Endothelial cell of umbilical vein (primary cell): ENCODE data around the gene UBE3B. TPM values are rescaled to one million over a fixed set of nuclear protein-coding genes. Genes with fewer than 3 reads are reported as not detected.

Source experiments
- BruUV-seq: library from RNA; stranded (reverse); fragments of 400-500 nt; replicated peaks from 2 replicates; lab custom pipeline; 2021; lab: Mats Ljungman, UMichigan
- CTCF ChIA-PET: fragments of 300-600, 350-600 bp; sonication (Branson Sonifier 250); formaldehyde crosslinking; loops from one replicate; lab custom pipeline; 2021; ENCODE audit warnings: antibody characterized with exemption, inconsistent platforms; lab: Charles Lee
- POLR2A ChIA-PET: fragments of 300-600, 350-600 bp; sonication (Branson Sonifier 250); formaldehyde crosslinking; loops from one replicate; lab custom pipeline; 2021; ENCODE audit warnings: antibody characterized with exemption, inconsistent platforms; lab: Charles Lee
- DNase-seq: peaks from one replicate; pipeline ENCODE4 v3.0.0-alpha.2; 2011; ENCODE audit warnings: low read depth, low spot score
- FAIRE-seq: peaks from 2 replicates; lab custom pipeline; 2011; peaks lifted over from hg19 to GRCh38; lab: Jason Lieb, UNC
- H2AFZ ChIP-seq: 2 replicates; pipeline ENCODE4 v1.6.0; 2012; ENCODE audit warnings: low read depth, low read length, control low read depth, inconsistent platforms
- H3K27ac ChIP-seq: 2 replicates; pipeline ENCODE4 v1.5.1; 2011; ENCODE audit warnings: low read depth, mild to moderate bottlenecking, control low read depth, low read length, moderate library complexity; ENCODE audit not compliant: insufficient read depth
- H3K27me3 ChIP-seq, 2 experiments: 2 replicates each; pipeline versions ENCODE4 v1.6.0 to v1.6.1; 2011; ENCODE audit warnings: low read length in 2 of 2, mixed read lengths in 1 of 2; ENCODE audit not compliant: control insufficient read depth in 2 of 2, insufficient read depth in 2 of 2
- H3K36me3 ChIP-seq, 2 experiments: 2 replicates in 1 of 2; 3 replicates in 1 of 2; pipeline ENCODE4 v1.5.1; 2011; ENCODE audit warnings: low read length in 2 of 2, mild to moderate bottlenecking in 1 of 2, moderate library complexity in 1 of 2; ENCODE audit not compliant: control insufficient read depth in 2 of 2, insufficient read depth in 2 of 2; ENCODE audit errors: extremely low read depth in 1 of 2
- H3K4me1 ChIP-seq: 3 replicates; pipeline ENCODE4 v1.5.1; 2011; ENCODE audit warnings: mild to moderate bottlenecking, low read length; ENCODE audit not compliant: control insufficient read depth, insufficient read depth; ENCODE audit errors: extremely low read depth
- H3K4me2 ChIP-seq: 2 replicates; pipeline ENCODE4 v1.6.1; 2011; ENCODE audit warnings: low read length, control low read depth, mixed read lengths; ENCODE audit not compliant: insufficient read depth
- H3K4me3 ChIP-seq, 3 experiments: fragments of 200-600 bp in 1 of 3; sonication (generic), shearing (Covaris generic) in 1 of 3; replicated peaks in 1 of 3; 2 replicates each; pipeline ENCODE4 v1.5.1; 2011 to 2016; ENCODE audit warnings: control low read depth in 3 of 3, low read length in 3 of 3, mild to moderate bottlenecking in 2 of 3, inconsistent platforms in 1 of 3, low read depth in 1 of 3, moderate library complexity in 1 of 3; ENCODE audit not compliant: insufficient read depth in 1 of 3
- H3K79me2 ChIP-seq: 2 replicates; pipeline ENCODE4 v1.6.0; 2012; ENCODE audit warnings: low read length, inconsistent platforms; ENCODE audit not compliant: control insufficient read depth, insufficient read depth
- H3K9ac ChIP-seq: replicated peaks from 2 replicates; pipeline ENCODE3; 2011; ENCODE audit warnings: low read length, control low read depth; ENCODE audit not compliant: insufficient read depth; ENCODE audit errors: extremely low read depth
- H3K9me1 ChIP-seq: replicated peaks from 3 replicates; pipeline ENCODE4 v1.6.0; 2011; ENCODE audit warnings: mild to moderate bottlenecking, low read length; ENCODE audit not compliant: control insufficient read depth, insufficient read depth; ENCODE audit errors: extremely low read depth
- H3K9me3 ChIP-seq: replicated peaks from 2 replicates; pipeline ENCODE4 v1.5.1; 2012; ENCODE audit warnings: low read length, inconsistent platforms; ENCODE audit not compliant: control insufficient read depth, insufficient read depth
- H4K20me1 ChIP-seq: replicated peaks from 2 replicates; pipeline ENCODE3; 2011; ENCODE audit warnings: mild to moderate bottlenecking, low read length; ENCODE audit not compliant: control insufficient read depth, insufficient read depth; ENCODE audit errors: extremely low read depth
- CTCF ChIP-seq, 2 donors: IDR thresholded peaks; 1 replicate in 1 of 2; 2 replicates in 1 of 2; pipeline ENCODE4 v1.5.1; 2011; ENCODE audit warnings: low read length in 2 of 2, mild to moderate bottlenecking in 2 of 2, moderate library complexity in 2 of 2, control low read depth in 1 of 2, inconsistent platforms in 1 of 2, low read depth in 1 of 2; ENCODE audit not compliant: insufficient read depth in 1 of 2; ENCODE audit errors: extremely low read depth in 1 of 2
- EZH2 ChIP-seq: IDR thresholded peaks from 2 replicates; pipeline ENCODE4 v1.6.1; 2012; ENCODE audit warnings: borderline replicate concordance, low read depth, mild to moderate bottlenecking, moderate library complexity, low read length, inconsistent platforms; ENCODE audit not compliant: severe bottlenecking
- FOS ChIP-seq: IDR thresholded peaks from 2 replicates; pipeline ENCODE4 v1.6.1; 2011; ENCODE audit warnings: mild to moderate bottlenecking, low read length, moderate library complexity, borderline replicate concordance; ENCODE audit not compliant: insufficient read depth
- GATA2 ChIP-seq: IDR thresholded peaks from 2 replicates; pipeline ENCODE4 v1.7.0; 2011; ENCODE audit warnings: low read depth, mild to moderate bottlenecking, moderate library complexity, mixed read lengths, low read length; ENCODE audit not compliant: insufficient read length, insufficient read depth
- JUN ChIP-seq: IDR thresholded peaks from 2 replicates; pipeline ENCODE4 v1.6.1; 2011; ENCODE audit warnings: borderline replicate concordance, low read depth; ENCODE audit not compliant: insufficient read length, insufficient read depth
- MAX ChIP-seq: IDR thresholded peaks from 2 replicates; pipeline ENCODE4 v1.6.1; 2011; ENCODE audit not compliant: insufficient read depth, insufficient read length
- MYC ChIP-seq: IDR thresholded peaks from one replicate; pipeline ENCODE4 v1.6.1; 2011; ENCODE audit warnings: mild to moderate bottlenecking, low read depth, low read length
- POLR2A ChIP-seq: IDR thresholded peaks from 2 replicates; pipeline ENCODE4 v1.6.1; 2012; ENCODE audit warnings: low read depth, mild to moderate bottlenecking, control low read depth, low read length
- POLR2AphosphoS5 ChIP-seq: IDR thresholded peaks from 2 replicates; pipeline ENCODE4 v1.6.1; 2012; ENCODE audit warnings: low read depth, mild to moderate bottlenecking, control low read depth, low read length, moderate library complexity; ENCODE audit not compliant: insufficient read depth
- dilution Hi-C: fragments of 300-500 bp; cut with MboI; formaldehyde crosslinking; loops from one replicate; pipeline ENCODE4 v1.15.0; 2019; ENCODE audit warnings: low sequenced_read_pairs; ENCODE audit not compliant: extremely low pct_ligation_motif_present
- intact Hi-C: fragments of 100-400 bp; cut with micrococcal nuclease; formaldehyde crosslinking; loops from one replicate; pipeline ENCODE4 v1.10.0; 2022
- polyA plus RNA-seq, 4 experiments: library from polyadenylated mRNA; depleted of rRNA in 3 of 4; stranded (reverse) in 3 of 4; unstranded in 1 of 4; fragments of >200 nt; gene quantifications; 2 replicates each; pipeline versions ENCODE4 v1.2.1 to v1.2.3, GENCODE V29; 2011 to 2012; ENCODE audit warnings: missing spikeins in 1 of 4
- total RNA-seq: library from RNA; stranded (reverse); gene quantifications from 2 replicates; pipeline ENCODE4 v1.2.3, GENCODE V29; 2021

The UBE3B gene
- total and polyA plus RNA-seq, 2 donors (not counting 3 experiments of a cell fraction or from before 2014, with no cell fraction given) = 24.9 to 40.8 TPM

- Histone ChIP-seq H3K9me1 (no peaks in the 10 kb centered on the region), H3K9ac (no peak overlapping the region), H3K27ac (no peak overlapping the region), H3K36me3 (peaks cover 11 to 49% of the 10 kb centered on the region in 2 experiments), H3K4me2 (no peak overlapping the region), H2AFZ (no peak overlapping the region), H3K4me1 (no peaks in the 10 kb centered on the region), H3K27me3 (no peaks in the 10 kb centered on the region), H4K20me1 (no peaks in the 10 kb centered on the region), H3K9me3 (no peaks in the 10 kb centered on the region), H3K79me2 (no peaks in the 10 kb centered on the region), H3K4me3 (no peak overlapping the region)
- no TSS peak for BruUV-seq
- TF ChIP-seq POLR2AphosphoS5 (no peak), GATA2 (no peak), EZH2 (no peak), FOS (no peak), POLR2A (no peak), MYC (no peak), CTCF (IDR thresholded peaks at IDR 0.05; ENCODE audit: extremely low read depth in 1 of 2, insufficient read depth in 1 of 2, low read depth in 1 of 2, low read length in 2 of 2) (no peak), MAX (no peak), JUN (no peak)
- CTCF ChIA-PET = interaction anchor here (1.5 to 2.0 kb wide), 2 partner anchors 71 to 75 kb away, joined by 3 to 7 read pairs; no protein-coding TSS in a partner anchor
- POLR2A ChIA-PET = no interaction called here
- dilution Hi-C loops (no loop called here), intact Hi-C loops (no loop called here)
- DNase-seq (no peak), FAIRE-seq (no peak)
Measured at GRCh38 chr12:109503611-109504010, 26.2 kb downstream of the UBE3B start.
